Choroid plexus epithelial cell (primary cell): Measurements from ENCODE around the gene LTV1.

Experiments
- DNase-seq: peaks from one replicate; pipeline ENCODE4 v3.0.0-alpha.2; 2010; ENCODE audit warnings: low read depth
- H3K4me3 ChIP-seq: 2 replicates; pipeline ENCODE4 v1.5.1; 2011; ENCODE audit warnings: low read depth, mild to moderate bottlenecking, control low read depth, low read length, moderate library complexity
- CTCF ChIP-seq: conservative IDR thresholded peaks from 2 replicates; pipeline ENCODE4 v1.5.1; 2011; ENCODE audit warnings: low read depth, mild to moderate bottlenecking, control low read depth, inconsistent platforms, low read length, moderate library complexity

LTV1 gene

GRCh38 chr6:143880412-143880811, 37.3 kb downstream of the LTV1 start:
- no peak overlapping the region for H3K4me3 ChIP-seq
- no peak for DNase-seq
- no peak for TF ChIP-seq CTCF

GRCh38 chr6:143882401-143882930, 39.3 kb downstream of the LTV1 start:
- no peak for TF ChIP-seq CTCF
- no peak overlapping the region for H3K4me3 ChIP-seq
- no peak for DNase-seq

- TF ChIP-seq CTCF: no peak
- no peak for DNase-seq
- H3K4me3 ChIP-seq: no peak overlapping the region
Observed at GRCh38 chr6:143884216-143884900, 41.2 kb downstream of the LTV1 start.

- no peak for TF ChIP-seq CTCF
- no peak for DNase-seq
- H3K4me3 ChIP-seq: no peak overlapping the region
Observed at GRCh38 chr6:143885116-143885515, 42.0 kb downstream of the LTV1 start.

- TF ChIP-seq CTCF: no peak
- no peak overlapping the region for H3K4me3 ChIP-seq
- no peak for DNase-seq
Observed at GRCh38 chr6:143894655-143895054, 51.5 kb downstream of the LTV1 start.

- H3K4me3 ChIP-seq: no peak overlapping the region
- no peak for DNase-seq
- no peak for TF ChIP-seq CTCF
Observed at GRCh38 chr6:143896126-143896860, 53.2 kb downstream of the LTV1 start.
